HG03575 (cell line): ENCODE measurements around the gene SDC4.

Experiments
- ATAC-seq: cut with Tn5 transposase; IDR thresholded peaks from one replicate; pipeline ENCODE4 v1.9.1; 2021; ENCODE audit not compliant: unreplicated experiment, insufficient number of reproducible peaks, low FRiP score; ENCODE audit errors: extremely low read depth

Gene SDC4

GRCh38 chr20:45347936-45348778 lies at the start of gene SDC4:
TSS of gene SDC4 (minus strand) at chr20:45348424. CDS start at chr20:45348384, 40 bp downstream.
- ATAC-seq, result no peak

DNA sequence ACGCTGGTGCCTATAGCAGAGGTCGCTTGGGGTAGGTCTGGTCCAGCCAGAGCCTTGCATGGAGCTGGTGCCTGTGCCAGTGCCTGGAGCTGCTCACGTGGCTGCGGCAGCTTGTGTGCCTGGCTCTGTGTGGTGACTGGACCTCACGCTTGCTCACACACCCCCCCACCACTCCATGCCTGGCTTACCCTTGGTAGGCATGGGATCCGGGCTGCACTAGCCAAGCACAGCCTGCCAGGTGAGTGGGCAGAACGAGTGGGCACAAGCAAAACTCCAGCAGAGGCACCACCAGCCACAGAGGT lies 46.8 kb upstream of the SDC4 start:
- no peak for ATAC-seq

- ATAC-seq, result no peak
These were observed 46.2 kb upstream of the SDC4 start for GRCh38 chr20:45394221-45395113.

- ATAC-seq, result no peak
These were observed 44.5 kb upstream of the SDC4 start for GRCh38 chr20:45392733-45393132.

- ATAC-seq, result no peak
These were observed 43.3 kb upstream of the SDC4 start for GRCh38 chr20:45391559-45391958.

- ATAC-seq, result no peak
These were observed 42.7 kb upstream of the SDC4 start for GRCh38 chr20:45390931-45391330.

GRCh38 chr20:45387274-45387673 lies 39.0 kb upstream of the SDC4 start:
- ATAC-seq, result no peak

GRCh38 chr20:45378191-45378590 lies 30.0 kb upstream of the SDC4 start, which contains the start of gene TP53TG5:
TSS of gene TP53TG5 (minus strand) at chr20:45378325. CDS start at chr20:45378236, 89 bp downstream.
- ATAC-seq, result no peak

GRCh38 chr20:45377269-45377668 lies 29.0 kb upstream of the SDC4 start:
- ATAC-seq, result no peak

- ATAC-seq, result no peak
These were observed 26.7 kb upstream of the SDC4 start for GRCh38 chr20:45374966-45375365.

- no peak for ATAC-seq
These were observed 25.9 kb upstream of the SDC4 start for GRCh38 chr20:45374101-45374467.

DNA sequence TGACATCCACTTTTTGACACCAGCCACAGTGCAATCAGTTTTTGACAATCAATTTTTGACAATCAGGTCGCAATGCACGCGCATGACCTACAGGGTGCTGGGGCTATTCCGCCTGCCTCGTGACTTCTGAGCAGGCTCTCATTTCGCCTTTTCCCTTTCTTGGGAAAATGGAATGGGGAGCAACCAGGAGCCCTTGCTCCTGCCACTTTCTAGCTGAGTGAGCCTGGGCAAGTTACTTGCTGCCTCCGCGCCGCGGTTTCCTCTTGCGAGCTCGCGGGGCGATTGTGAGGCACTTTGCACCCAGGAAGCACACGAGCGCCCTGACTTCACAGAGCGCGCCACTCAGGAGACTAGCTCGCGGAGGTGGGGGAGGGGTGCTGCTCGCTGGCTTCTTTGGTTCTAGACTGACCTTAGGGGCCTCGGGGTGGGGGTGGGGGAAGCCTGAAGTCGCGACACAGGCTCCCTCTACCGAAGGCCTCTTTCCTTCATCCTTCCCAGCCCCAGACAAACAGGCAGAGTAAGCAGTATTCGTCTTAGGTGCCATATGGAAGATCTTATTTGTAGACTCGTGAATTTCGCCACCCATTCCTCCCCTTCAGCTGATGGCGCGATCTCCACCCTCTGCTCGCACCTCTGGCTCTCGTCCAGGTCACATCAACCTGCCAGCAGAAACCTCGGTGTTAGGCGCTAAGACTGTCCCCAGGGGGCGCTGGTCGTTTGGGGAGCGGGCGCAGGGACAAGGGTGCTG lies 25.3 kb upstream of the SDC4 start:
- ATAC-seq, result no peak

GRCh38 chr20:45372646-45373352 lies 24.6 kb upstream of the SDC4 start:
- ATAC-seq, result no peak

DNA sequence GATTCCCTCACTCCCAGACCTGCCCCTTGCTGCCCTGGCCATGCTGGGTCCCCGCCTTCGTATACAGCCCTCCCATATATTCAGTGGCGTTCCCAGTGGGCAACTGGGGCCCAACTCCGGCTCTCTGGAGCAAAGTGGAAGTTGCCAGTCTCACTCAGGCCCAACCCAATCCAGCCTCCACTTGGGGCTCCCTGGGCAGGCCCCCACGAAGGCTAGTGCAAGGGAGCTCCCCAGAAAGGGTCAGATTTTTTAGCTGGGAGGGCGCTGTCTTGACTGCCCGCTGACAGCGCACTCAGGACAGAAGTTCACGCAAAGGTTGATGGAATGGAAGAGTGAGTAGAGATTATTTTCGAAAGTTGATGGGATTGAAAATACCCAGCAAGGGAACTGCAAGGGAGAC lies 24.0 kb upstream of the SDC4 start:
- ATAC-seq, result no peak

DNA sequence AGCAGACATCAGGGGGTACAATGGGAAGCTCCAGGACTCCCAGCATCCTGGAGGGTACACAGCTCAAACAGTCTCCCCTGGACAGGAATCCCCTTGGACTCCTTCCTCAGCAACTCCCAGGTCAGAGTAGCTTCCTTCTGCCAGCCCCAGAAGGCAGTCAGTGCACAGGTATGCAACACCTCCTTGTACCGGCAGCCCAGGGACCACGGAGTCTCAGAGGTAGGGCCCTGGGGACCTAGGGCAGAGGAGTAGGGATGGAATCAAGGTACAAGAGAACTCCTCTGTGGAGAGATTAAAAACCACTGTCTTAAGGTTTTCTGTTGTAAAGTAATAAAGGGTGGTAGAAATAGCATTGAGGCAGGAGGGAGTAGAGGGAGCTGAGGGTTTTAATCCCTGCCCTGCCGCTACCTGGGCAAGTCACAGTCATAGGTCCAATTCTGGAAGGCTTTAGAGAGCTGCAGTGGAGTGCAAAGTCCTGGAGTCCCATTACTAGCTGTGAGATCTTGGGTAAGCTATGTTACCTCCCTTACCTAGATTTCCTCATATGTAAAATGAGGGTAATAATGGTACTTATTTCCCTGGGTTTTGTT lies 22.4 kb upstream of the SDC4 start:
- no peak for ATAC-seq

- ATAC-seq, result peak; percentile 48
These were observed 20.2 kb upstream of the SDC4 start for GRCh38 chr20:45368221-45368980.

DNA sequence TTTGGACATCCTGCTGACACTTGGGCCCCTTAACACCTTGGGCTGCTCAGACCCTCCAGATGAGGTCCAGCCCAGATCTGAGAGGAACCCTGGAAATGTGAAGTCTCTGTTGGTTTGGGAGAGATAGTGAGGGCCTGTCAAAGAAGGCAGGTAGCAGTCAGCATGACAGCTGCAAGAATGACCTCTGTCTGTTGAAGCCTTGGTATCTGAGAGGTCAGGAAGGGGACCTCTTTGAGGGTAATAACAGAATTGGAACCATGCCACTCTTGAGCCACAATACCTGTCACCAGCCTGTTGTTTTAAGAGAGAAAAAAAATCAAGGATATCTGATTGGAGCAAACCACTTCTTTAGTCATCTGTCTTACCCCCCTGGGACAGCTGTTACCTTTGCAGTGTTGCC lies 18.9 kb upstream of the SDC4 start:
- no peak for ATAC-seq

- no peak for ATAC-seq
These were observed 18.4 kb upstream of the SDC4 start for GRCh38 chr20:45366631-45367030.
